Naive B cell (primary cell): Measurements from ENCODE around the gene PAX2. TPM values are rescaled to one million over a fixed set of nuclear protein-coding genes. Genes with fewer than 3 reads are reported as not detected.

Source experiments
- ATAC-seq, 2 donors: fragments of 150-1000 bp; cut with Tn5 transposase; 2 replicates each; pipeline ENCODE4 v1.10.0; 2021; ENCODE audit warnings: low read depth in 2 of 2, mild to moderate bottlenecking in 2 of 2, moderate library complexity in 2 of 2
- DNase-seq: peaks from one replicate; pipeline ENCODE4 v3.0.0; 2022
- H3K27ac Mint-ChIP-seq, 6 donors: one replicate each; pipeline ENCODE4 v1.8.0; 2020 to 2022; ENCODE audit warnings: mild to moderate bottlenecking in 6 of 6, mixed read lengths in 6 of 6, moderate library complexity in 5 of 6, inconsistent platforms in 2 of 6
- H3K27me3 Mint-ChIP-seq, 3 donors: one replicate each; pipeline ENCODE4 v1.8.0; 2021 to 2022; ENCODE audit warnings: mixed read lengths in 3 of 3, mild to moderate bottlenecking in 1 of 3
- H3K36me3 Mint-ChIP-seq, 2 donors: one replicate each; pipeline ENCODE4 v1.8.0; 2020 to 2022; ENCODE audit warnings: mixed read lengths in 2 of 2, inconsistent platforms in 1 of 2, mild to moderate bottlenecking in 1 of 2
- H3K4me1 Mint-ChIP-seq, 3 donors: one replicate each; pipeline ENCODE4 v1.8.0; 2020 to 2022; ENCODE audit warnings: mixed read lengths in 3 of 3, inconsistent platforms in 1 of 3, mild to moderate bottlenecking in 1 of 3, moderate library complexity in 1 of 3
- H3K4me3 Mint-ChIP-seq, 8 donors: one replicate each; pipeline ENCODE4 v1.8.0; 2020 to 2022; ENCODE audit warnings: mild to moderate bottlenecking in 8 of 8, mixed read lengths in 8 of 8, moderate library complexity in 8 of 8, inconsistent platforms in 2 of 8
- H3K9me3 Mint-ChIP-seq, 7 donors: one replicate each; pipeline ENCODE4 v1.8.0; 2020 to 2022; ENCODE audit warnings: mixed read lengths in 7 of 7, mild to moderate bottlenecking in 5 of 7, inconsistent platforms in 2 of 7, moderate library complexity in 1 of 7
- polyA plus RNA-seq, 6 donors: library from polyadenylated mRNA; unstranded; fragments of 300-500 nt; fragmentation: Illumina TruSeq; gene quantifications; one replicate each; pipeline ENCODE4 v1.2.3, GENCODE V29; 2021; ENCODE audit warnings: low read depth in 6 of 6

The PAX2 gene
- polyA plus RNA-seq, 6 donors from 2014 or later: not detected

- H3K36me3 Mint-ChIP-seq: peaks cover 0 to 10% of the 10 kb centered on the region in 2 donors
- peaks cover 86 to 100% (median 99%) of the 10 kb centered on the region in 3 donors for H3K27me3 Mint-ChIP-seq
- ATAC-seq: no peak
- no peak for DNase-seq
- H3K27ac Mint-ChIP-seq: no peak overlapping the region
- peaks cover 0 to 4% (median 0%) of the 10 kb centered on the region in 7 donors for H3K9me3 Mint-ChIP-seq
- no peaks in the 10 kb centered on the region for H3K4me1 Mint-ChIP-seq
- H3K4me3 Mint-ChIP-seq: no peak overlapping the region
Observed at GRCh38 chr10:100755821-100756220, 10.4 kb downstream of the PAX2 start.

GRCh38 chr10:100759331-100759730, 13.9 kb downstream of the PAX2 start:
- peak overlapping the region in 1 of 8 donors; percentile 61 for H3K4me3 Mint-ChIP-seq
- H3K9me3 Mint-ChIP-seq: peaks cover 0 to 4% (median 0%) of the 10 kb centered on the region in 7 donors
- H3K27me3 Mint-ChIP-seq: peaks cover 80 to 82% (median 82%) of the 10 kb centered on the region in 3 donors
- H3K36me3 Mint-ChIP-seq: peaks cover 0 to 10% of the 10 kb centered on the region in 2 donors
- H3K27ac Mint-ChIP-seq: no peak overlapping the region
- DNase-seq: no peak
- no peaks in the 10 kb centered on the region for H3K4me1 Mint-ChIP-seq
- ATAC-seq: no peak

- H3K4me1 Mint-ChIP-seq: no peaks in the 10 kb centered on the region
- H3K27ac Mint-ChIP-seq: no peak overlapping the region
- H3K27me3 Mint-ChIP-seq: peaks cover 80 to 82% (median 81%) of the 10 kb centered on the region in 3 donors
- ATAC-seq (no peak), DNase-seq (no peak)
- H3K9me3 Mint-ChIP-seq: peaks cover 0 to 4% (median 0%) of the 10 kb centered on the region in 7 donors
- no peak overlapping the region for H3K4me3 Mint-ChIP-seq
- peaks cover 0 to 10% of the 10 kb centered on the region in 2 donors for H3K36me3 Mint-ChIP-seq
Observed at GRCh38 chr10:100760726-100761125, 15.3 kb downstream of the PAX2 start.

- H3K27ac Mint-ChIP-seq: no peak overlapping the region
- H3K36me3 Mint-ChIP-seq: peaks cover 0 to 10% of the 10 kb centered on the region in 2 donors
- peaks cover 80 to 82% (median 81%) of the 10 kb centered on the region in 3 donors for H3K27me3 Mint-ChIP-seq
- H3K4me1 Mint-ChIP-seq: no peaks in the 10 kb centered on the region
- H3K4me3 Mint-ChIP-seq: no peak overlapping the region
- ATAC-seq: no peak
- DNase-seq: no peak
- peaks cover 0 to 4% (median 0%) of the 10 kb centered on the region in 7 donors for H3K9me3 Mint-ChIP-seq
Observed at GRCh38 chr10:100761191-100761590, 15.8 kb downstream of the PAX2 start.

- ATAC-seq: no peak
- H3K27ac Mint-ChIP-seq: no peak overlapping the region
Observed at GRCh38 chr10:100763043-100763747, 17.8 kb downstream of the PAX2 start.

GRCh38 chr10:100766693-100767421, 21.5 kb downstream of the PAX2 start:
- Mint-ChIP-seq H3K4me1 (no peaks in the 10 kb centered on the region), H3K36me3 (no peaks in the 10 kb centered on the region), H3K4me3 (no peak overlapping the region), H3K27me3 (peaks cover 48 to 64% (median 56%) of the 10 kb centered on the region in 3 donors), H3K27ac (no peak overlapping the region), H3K9me3 (no peaks in the 10 kb centered on the region)
- DNase-seq (no peak), ATAC-seq (no peak)

More at GRCh38 chr10:100763043-100763747, 17.8 kb downstream of the PAX2 start:
- H3K4me3 Mint-ChIP-seq: no peak overlapping the region
- H3K9me3 Mint-ChIP-seq: peaks cover 0 to 2% (median 0%) of the 10 kb centered on the region in 7 donors
- no peaks in the 10 kb centered on the region for H3K4me1 Mint-ChIP-seq
- DNase-seq: no peak
- peaks cover 74 to 82% (median 80%) of the 10 kb centered on the region in 3 donors for H3K27me3 Mint-ChIP-seq
- H3K36me3 Mint-ChIP-seq: peaks cover 0 to under 1% of the 10 kb centered on the region in 2 donors

GRCh38 chr10:100767422-100767775, 22.0 kb downstream of the PAX2 start:
- Mint-ChIP-seq H3K36me3 (no peaks in the 10 kb centered on the region), H3K4me3 (no peak overlapping the region), H3K27ac (no peak overlapping the region), H3K27me3 (peaks cover 43 to 58% (median 51%) of the 10 kb centered on the region in 3 donors), H3K9me3 (no peaks in the 10 kb centered on the region), H3K4me1 (no peaks in the 10 kb centered on the region)
- ATAC-seq (no peak), DNase-seq (no peak)

GRCh38 chr10:100769481-100769880, 24.1 kb downstream of the PAX2 start:
- ATAC-seq (no peak), DNase-seq (no peak)
- Mint-ChIP-seq H3K36me3 (no peaks in the 10 kb centered on the region), H3K4me1 (no peaks in the 10 kb centered on the region), H3K9me3 (no peaks in the 10 kb centered on the region), H3K4me3 (no peak overlapping the region), H3K27me3 (peaks cover 41 to 64% (median 51%) of the 10 kb centered on the region in 3 donors), H3K27ac (no peak overlapping the region)

- no peak for ATAC-seq
- no peak for DNase-seq
- Mint-ChIP-seq H3K9me3 (no peaks in the 10 kb centered on the region), H3K4me3 (no peak overlapping the region), H3K4me1 (no peaks in the 10 kb centered on the region), H3K27ac (no peak overlapping the region), H3K36me3 (no peaks in the 10 kb centered on the region), H3K27me3 (peaks cover 40 to 55% (median 43%) of the 10 kb centered on the region in 3 donors)
Observed at GRCh38 chr10:100773646-100774045, 28.3 kb downstream of the PAX2 start.

GRCh38 chr10:100774223-100774622, 28.8 kb downstream of the PAX2 start:
- no peaks in the 10 kb centered on the region for H3K4me1 Mint-ChIP-seq
- no peaks in the 10 kb centered on the region for H3K36me3 Mint-ChIP-seq
- no peaks in the 10 kb centered on the region for H3K9me3 Mint-ChIP-seq
- H3K27ac Mint-ChIP-seq: no peak overlapping the region
- peaks cover 42 to 60% (median 48%) of the 10 kb centered on the region in 3 donors for H3K27me3 Mint-ChIP-seq
- ATAC-seq (no peak), DNase-seq (no peak)
- H3K4me3 Mint-ChIP-seq: peak overlapping the region in 1 of 8 donors; percentile 22

GRCh38 chr10:100774876-100775275, 29.5 kb downstream of the PAX2 start:
- peaks cover 0 to 6% of the 10 kb centered on the region in 2 donors for H3K36me3 Mint-ChIP-seq
- peaks cover 42 to 60% (median 54%) of the 10 kb centered on the region in 3 donors for H3K27me3 Mint-ChIP-seq
- peaks cover 0 to 3% (median 0%) of the 10 kb centered on the region in 7 donors for H3K9me3 Mint-ChIP-seq
- no peak for DNase-seq
- no peak overlapping the region for H3K4me3 Mint-ChIP-seq
- H3K4me1 Mint-ChIP-seq: no peaks in the 10 kb centered on the region
- H3K27ac Mint-ChIP-seq: no peak overlapping the region
- no peak for ATAC-seq

GRCh38 chr10:100775386-100775785, 30.0 kb downstream of the PAX2 start:
- Mint-ChIP-seq H3K36me3 (peaks cover 0 to 10% of the 10 kb centered on the region in 2 donors), H3K9me3 (peaks cover 0 to 6% (median 0%) of the 10 kb centered on the region in 7 donors), H3K4me3 (no peak overlapping the region), H3K4me1 (no peaks in the 10 kb centered on the region), H3K27me3 (peaks cover 43 to 60% (median 59%) of the 10 kb centered on the region in 3 donors), H3K27ac (no peak overlapping the region)
- ATAC-seq (no peak), DNase-seq (no peak)

GRCh38 chr10:100775871-100776270, 30.5 kb downstream of the PAX2 start:
- no peaks in the 10 kb centered on the region for H3K4me1 Mint-ChIP-seq
- no peak overlapping the region for H3K27ac Mint-ChIP-seq
- H3K36me3 Mint-ChIP-seq: peaks cover 0 to 10% of the 10 kb centered on the region in 2 donors
- H3K9me3 Mint-ChIP-seq: peaks cover 0 to 6% (median 0%) of the 10 kb centered on the region in 7 donors
- no peak overlapping the region for H3K4me3 Mint-ChIP-seq
- ATAC-seq (no peak), DNase-seq (no peak)
- H3K27me3 Mint-ChIP-seq: peaks cover 47 to 60% (median 58%) of the 10 kb centered on the region in 3 donors

- DNase-seq: no peak
- no peak for ATAC-seq
- no peaks in the 10 kb centered on the region for H3K4me1 Mint-ChIP-seq
- H3K36me3 Mint-ChIP-seq: peaks cover 0 to 10% of the 10 kb centered on the region in 2 donors
- H3K27me3 Mint-ChIP-seq: peaks cover 49 to 60% (median 55%) of the 10 kb centered on the region in 3 donors
- H3K4me3 Mint-ChIP-seq: no peak overlapping the region
- H3K27ac Mint-ChIP-seq: no peak overlapping the region
- H3K9me3 Mint-ChIP-seq: peaks cover 0 to 6% (median 0%) of the 10 kb centered on the region in 7 donors
Observed at GRCh38 chr10:100776671-100777070, 31.3 kb downstream of the PAX2 start.
